Panc1 (cell line): ENCODE measurements around the gene ABCC10. TPM values are rescaled to one million over a fixed set of nuclear protein-coding genes. Genes with fewer than 3 reads are reported as not detected.

Experiments used
- ATAC-seq: fragments of 200-7000 bp; cut with Tn5 transposase; 2 replicates; pipeline ENCODE4 v1.9.1; 2020; ENCODE audit warnings: mild to moderate bottlenecking, moderate library complexity
- BruUV-seq: library from RNA; stranded (reverse); fragments of 400-500 nt; replicated peaks from 2 replicates; lab custom pipeline; 2021; lab: Mats Ljungman, UMichigan
- CTCF ChIA-PET: fragments of 300-600 bp; sonication (Branson Sonifier 250); formaldehyde crosslinking; loops from one replicate; lab custom pipeline; 2022; ENCODE audit warnings: antibody characterized with exemption; lab: Charles Lee
- POLR2A ChIA-PET: fragments of 300-600 bp; sonication (Branson Sonifier 250); formaldehyde crosslinking; loops from one replicate; lab custom pipeline; 2022; ENCODE audit warnings: antibody characterized with exemption; lab: Charles Lee
- DNase-seq: peaks from one replicate; pipeline ENCODE4 v3.0.0-alpha.2; 2010; ENCODE audit warnings: low read depth, low spot score
- H3K27ac ChIP-seq: 2 replicates; pipeline ENCODE4 v1.5.1; 2011; ENCODE audit warnings: mild to moderate bottlenecking, low read length, inconsistent platforms
- H3K27me3 ChIP-seq: fragments of 200-500 bp; sonication (Bioruptor generic); 2 replicates; pipeline ENCODE4 v1.6.0; 2014; ENCODE audit warnings: low read length, inconsistent platforms; ENCODE audit not compliant: control insufficient read depth, insufficient read depth
- H3K36me3 ChIP-seq: fragments of 200-500 bp; sonication (Bioruptor generic); 2 replicates; pipeline ENCODE4 v1.5.1; 2014; ENCODE audit warnings: inconsistent platforms, mild to moderate bottlenecking, low read length, moderate library complexity; ENCODE audit not compliant: control insufficient read depth, insufficient read depth
- H3K4me1 ChIP-seq: 2 replicates; pipeline ENCODE4 v1.5.1; 2011; ENCODE audit warnings: inconsistent platforms, mild to moderate bottlenecking, low read length, moderate library complexity; ENCODE audit not compliant: control insufficient read depth, insufficient read depth
- H3K4me3 ChIP-seq, 2 experiments: 2 replicates each; pipeline ENCODE4 v1.5.1; 2011 to 2012; ENCODE audit warnings: low read depth in 2 of 2, low read length in 2 of 2, mild to moderate bottlenecking in 2 of 2, inconsistent platforms in 1 of 2, moderate library complexity in 1 of 2
- H3K9me3 ChIP-seq: fragments of 200-500 bp; sonication (Bioruptor generic); 2 replicates; pipeline ENCODE4 v1.5.1; 2014; ENCODE audit warnings: low read depth, mild to moderate bottlenecking, inconsistent platforms, low read length, moderate library complexity; ENCODE audit not compliant: control insufficient read depth, insufficient read depth
- POLR2AphosphoS5 ChIP-seq: IDR thresholded peaks from 2 replicates; pipeline ENCODE4 v1.6.1; 2012; ENCODE audit warnings: mild to moderate bottlenecking, low read depth, low read length, moderate library complexity
- SIN3A ChIP-seq: IDR thresholded peaks from 2 replicates; pipeline ENCODE4 v1.6.1; 2012; ENCODE audit warnings: low read depth, mild to moderate bottlenecking, low read length, moderate library complexity, borderline replicate concordance; ENCODE audit not compliant: insufficient read depth
- TCF7L2 ChIP-seq: IDR thresholded peaks from 2 replicates; pipeline ENCODE4 v1.6.1; 2011; ENCODE audit warnings: mild to moderate bottlenecking, low read depth, low read length, inconsistent platforms
- in situ Hi-C: cut with HindIII; loops from 2 replicates; pipeline ENCODE4 v1.10.0; 2016; ENCODE audit warnings: low sequenced_read_pairs, low pct_unique_long_range_greater_than_20kb
- intact Hi-C: fragments of 100-400 bp; cut with micrococcal nuclease; formaldehyde crosslinking; loops from one replicate; pipeline ENCODE4 v1.10.0; 2022; ENCODE audit not compliant: unreplicated experiment
- total RNA-seq: library from RNA; stranded (reverse); gene quantifications from one replicate; pipeline ENCODE4 v1.2.1, GENCODE V29; 2021; ENCODE audit not compliant: unreplicated experiment
- TF ChIP-seq, protein P1 (sequence below): fragments of 450-650 bp; IDR thresholded peaks from 2 replicates; pipeline ENCODE4 v1.5.1; 2017; ENCODE audit warnings: mild to moderate bottlenecking
- TF ChIP-seq, protein P2 (sequence below), 2 experiments: IDR thresholded peaks; 2 replicates each; pipeline ENCODE4 v1.6.1; 2011 to 2012; ENCODE audit warnings: low read depth in 2 of 2, control low read depth in 1 of 2, low read length in 1 of 2, mild to moderate bottlenecking in 1 of 2, moderate library complexity in 1 of 2; ENCODE audit not compliant: insufficient read depth in 1 of 2

ABCC10 gene
- total RNA-seq, 1 experiment from 2014 or later = 52.7 TPM

DNA sequence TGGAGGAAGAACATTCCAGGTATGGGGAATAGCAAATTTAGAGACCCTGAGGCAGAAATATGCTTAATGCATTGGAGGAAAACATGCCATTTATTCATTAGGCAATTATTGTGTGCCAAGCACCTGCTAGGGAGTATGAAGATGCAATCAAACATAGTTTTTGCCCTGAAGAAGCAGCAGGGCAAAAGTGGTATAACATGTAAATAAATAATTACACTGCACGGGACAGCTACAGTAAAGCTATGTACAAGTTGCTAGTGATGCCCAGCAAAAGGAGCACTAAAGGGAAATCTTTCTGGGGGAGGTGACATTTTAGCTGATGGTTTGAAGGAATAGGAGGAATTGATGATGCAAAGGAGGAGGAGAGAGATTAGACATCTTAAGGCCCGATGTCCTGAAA, 49.4 kb downstream of the ABCC10 start:
- ChIA-PET CTCF (interaction anchor here (0.6 to 0.7 kb wide), 2 partner anchors 11 to 30 kb away, joined by 4 to 6 read pairs; no protein-coding TSS in a partner anchor), POLR2A (no interaction called here)
- TF ChIP-seq, protein P1, sequence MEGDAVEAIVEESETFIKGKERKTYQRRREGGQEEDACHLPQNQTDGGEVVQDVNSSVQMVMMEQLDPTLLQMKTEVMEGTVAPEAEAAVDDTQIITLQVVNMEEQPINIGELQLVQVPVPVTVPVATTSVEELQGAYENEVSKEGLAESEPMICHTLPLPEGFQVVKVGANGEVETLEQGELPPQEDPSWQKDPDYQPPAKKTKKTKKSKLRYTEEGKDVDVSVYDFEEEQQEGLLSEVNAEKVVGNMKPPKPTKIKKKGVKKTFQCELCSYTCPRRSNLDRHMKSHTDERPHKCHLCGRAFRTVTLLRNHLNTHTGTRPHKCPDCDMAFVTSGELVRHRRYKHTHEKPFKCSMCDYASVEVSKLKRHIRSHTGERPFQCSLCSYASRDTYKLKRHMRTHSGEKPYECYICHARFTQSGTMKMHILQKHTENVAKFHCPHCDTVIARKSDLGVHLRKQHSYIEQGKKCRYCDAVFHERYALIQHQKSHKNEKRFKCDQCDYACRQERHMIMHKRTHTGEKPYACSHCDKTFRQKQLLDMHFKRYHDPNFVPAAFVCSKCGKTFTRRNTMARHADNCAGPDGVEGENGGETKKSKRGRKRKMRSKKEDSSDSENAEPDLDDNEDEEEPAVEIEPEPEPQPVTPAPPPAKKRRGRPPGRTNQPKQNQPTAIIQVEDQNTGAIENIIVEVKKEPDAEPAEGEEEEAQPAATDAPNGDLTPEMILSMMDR = no peak
- TF ChIP-seq, protein P2, sequence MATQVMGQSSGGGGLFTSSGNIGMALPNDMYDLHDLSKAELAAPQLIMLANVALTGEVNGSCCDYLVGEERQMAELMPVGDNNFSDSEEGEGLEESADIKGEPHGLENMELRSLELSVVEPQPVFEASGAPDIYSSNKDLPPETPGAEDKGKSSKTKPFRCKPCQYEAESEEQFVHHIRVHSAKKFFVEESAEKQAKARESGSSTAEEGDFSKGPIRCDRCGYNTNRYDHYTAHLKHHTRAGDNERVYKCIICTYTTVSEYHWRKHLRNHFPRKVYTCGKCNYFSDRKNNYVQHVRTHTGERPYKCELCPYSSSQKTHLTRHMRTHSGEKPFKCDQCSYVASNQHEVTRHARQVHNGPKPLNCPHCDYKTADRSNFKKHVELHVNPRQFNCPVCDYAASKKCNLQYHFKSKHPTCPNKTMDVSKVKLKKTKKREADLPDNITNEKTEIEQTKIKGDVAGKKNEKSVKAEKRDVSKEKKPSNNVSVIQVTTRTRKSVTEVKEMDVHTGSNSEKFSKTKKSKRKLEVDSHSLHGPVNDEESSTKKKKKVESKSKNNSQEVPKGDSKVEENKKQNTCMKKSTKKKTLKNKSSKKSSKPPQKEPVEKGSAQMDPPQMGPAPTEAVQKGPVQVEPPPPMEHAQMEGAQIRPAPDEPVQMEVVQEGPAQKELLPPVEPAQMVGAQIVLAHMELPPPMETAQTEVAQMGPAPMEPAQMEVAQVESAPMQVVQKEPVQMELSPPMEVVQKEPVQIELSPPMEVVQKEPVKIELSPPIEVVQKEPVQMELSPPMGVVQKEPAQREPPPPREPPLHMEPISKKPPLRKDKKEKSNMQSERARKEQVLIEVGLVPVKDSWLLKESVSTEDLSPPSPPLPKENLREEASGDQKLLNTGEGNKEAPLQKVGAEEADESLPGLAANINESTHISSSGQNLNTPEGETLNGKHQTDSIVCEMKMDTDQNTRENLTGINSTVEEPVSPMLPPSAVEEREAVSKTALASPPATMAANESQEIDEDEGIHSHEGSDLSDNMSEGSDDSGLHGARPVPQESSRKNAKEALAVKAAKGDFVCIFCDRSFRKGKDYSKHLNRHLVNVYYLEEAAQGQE (IDR thresholded peaks at IDR 0.05; ENCODE audit: insufficient read depth in 1 of 2, low read depth in 2 of 2, low read length in 1 of 2) = no peak
- TF ChIP-seq POLR2AphosphoS5 (no peak), SIN3A (no peak), TCF7L2 (no peak)
- H3K36me3 ChIP-seq = no peaks in the 10 kb centered on the region
- peak overlapping the region; percentile 81 for H3K27ac ChIP-seq
- in situ Hi-C loops (no loop called here), intact Hi-C loops (no loop called here)
- H3K9me3 ChIP-seq = no peaks in the 10 kb centered on the region
- H3K27me3 ChIP-seq = no peaks in the 10 kb centered on the region
- DNase-seq = no peak
- peaks cover 13% of the 10 kb centered on the region for H3K4me1 ChIP-seq
- no peak for ATAC-seq
- H3K4me3 ChIP-seq = peak overlapping the region; percentile 62 to 74
- BruUV-seq = no TSS peak

DNA sequence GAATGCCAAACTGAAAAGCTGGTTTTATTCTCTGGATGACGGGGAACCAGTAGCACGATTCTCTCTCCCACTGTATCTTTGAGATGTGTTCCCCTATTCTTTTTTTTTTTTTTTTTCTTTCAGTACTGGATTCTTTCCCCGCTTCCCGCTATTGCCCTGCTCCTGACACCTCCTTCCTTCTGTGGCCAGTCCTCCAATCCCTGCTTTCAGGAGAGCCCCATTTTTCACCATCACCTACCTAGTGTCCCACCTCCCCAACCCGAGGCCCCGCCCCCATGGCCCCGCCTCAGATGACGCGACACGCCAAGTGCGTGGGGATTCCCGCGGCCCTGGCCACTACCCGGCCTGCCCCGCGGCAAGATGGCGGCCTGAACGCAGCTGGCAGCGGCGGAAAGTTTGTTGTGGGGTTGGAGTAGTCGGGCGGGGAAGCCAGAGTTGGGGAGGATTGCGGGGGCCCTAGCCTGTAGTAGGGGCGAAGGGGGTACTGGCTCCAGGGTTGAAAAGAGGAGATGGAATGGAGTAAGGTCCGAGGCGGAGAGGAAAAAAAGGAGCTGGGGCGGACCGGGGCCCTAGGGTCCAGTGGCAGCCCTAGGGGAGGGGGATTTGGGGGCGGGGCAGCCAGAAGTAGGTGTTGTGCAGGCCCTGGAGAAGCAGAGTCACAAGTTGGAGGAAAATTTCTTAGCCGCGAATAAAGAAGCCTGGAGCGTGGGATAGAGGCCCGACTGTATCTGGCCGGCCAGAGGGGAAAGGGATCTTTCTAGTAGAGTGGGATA, 50.1 kb downstream of the ABCC10 start, which contains the start of gene TJAP1:
TSS of gene TJAP1 (plus strand) at position 336 of the 773 bp plus-strand sequence. CDS start 21,432 bp downstream, outside the sequence.
- ATAC-seq (peak; percentile 100), DNase-seq (no peak)
- Histone ChIP-seq H3K27ac (peak within 1 kb of the TSS; percentile 81), H3K36me3 (no peaks in the 10 kb centered on the region), H3K9me3 (no peaks in the 10 kb centered on the region), H3K4me3 (peak within 1 kb of the TSS; percentile 62 to 74), H3K27me3 (no peaks in the 10 kb centered on the region), H3K4me1 (peaks cover 13% of the 10 kb centered on the region)
- intact Hi-C loops (no loop called here), in situ Hi-C loops (no loop called here)
- ChIA-PET CTCF (interaction anchor here (0.6 to 0.8 kb wide), 8 partner anchors 12 to 46 kb away, joined by 3 to 8 read pairs (median 4); partner anchors contain the start of gene LRRC73), POLR2A (interaction anchor here (0.6 to 0.7 kb wide), 6 partner anchors 18 to 584 kb away, joined by 3 to 4 read pairs (median 3); partner anchors contain the start of gene LRRC73)
- TF ChIP-seq POLR2AphosphoS5 (peak; percentile 90), SIN3A (peak; percentile 86)
- TF ChIP-seq, protein P2 (IDR thresholded peaks at IDR 0.05; ENCODE audit: insufficient read depth in 1 of 2, low read depth in 2 of 2, low read length in 1 of 2) = no peak
- no TSS peak for BruUV-seq
